AG09319 (cell line): ENCODE measurements around the gene NACC1.

Source experiments
- DNase-seq: peaks from one replicate; pipeline ENCODE4 v3.0.0-alpha.2; 2010; ENCODE audit warnings: low read depth; ENCODE audit errors: extremely low read depth
- CTCF ChIP-seq: IDR thresholded peaks from 2 replicates; pipeline ENCODE4 v1.5.1; 2011; ENCODE audit warnings: low read depth, mild to moderate bottlenecking, inconsistent platforms, low read length, moderate library complexity

Gene NACC1

GRCh38 chr19:13187419-13187818 lies 69.4 kb downstream of the NACC1 start:
- no peak for TF ChIP-seq CTCF
- DNase-seq, result no peak

GRCh38 chr19:13189600-13189999 lies 71.5 kb downstream of the NACC1 start:
- DNase-seq, result no peak

More at GRCh38 chr19:13189600-13189999, 71.5 kb downstream of the NACC1 start:
- TF ChIP-seq CTCF, result no peak
